Osteoblast (primary cell): Measurements from ENCODE around the gene RBM43. TPM values are rescaled to one million over a fixed set of nuclear protein-coding genes. Genes with fewer than 3 reads are reported as not detected.

Experiments used
- DNase-seq: peaks from one replicate; pipeline ENCODE4 v3.0.0; 2011; ENCODE audit warnings: low spot score, mixed read lengths; ENCODE audit not compliant: insufficient read length; ENCODE audit errors: missing footprints
- H2AFZ ChIP-seq: 2 replicates; pipeline ENCODE4 v1.6.0; 2011; ENCODE audit warnings: mild to moderate bottlenecking, low read length
- H3K27ac ChIP-seq: 2 replicates; pipeline ENCODE4 v1.5.1; 2011; ENCODE audit warnings: mild to moderate bottlenecking, low read depth, low read length, moderate library complexity
- H3K27me3 ChIP-seq: 2 replicates; pipeline ENCODE4 v1.6.0; 2012; ENCODE audit warnings: mild to moderate bottlenecking, control low read depth, inconsistent platforms, low read length, moderate library complexity; ENCODE audit not compliant: insufficient read depth
- H3K36me3 ChIP-seq: 2 replicates; pipeline ENCODE4 v1.5.1; 2011; ENCODE audit warnings: mild to moderate bottlenecking, low read length, control low read depth, moderate library complexity; ENCODE audit not compliant: insufficient read depth
- H3K4me1 ChIP-seq: 2 replicates; pipeline ENCODE4 v1.5.1; 2011; ENCODE audit warnings: mild to moderate bottlenecking, low read length, control low read depth, moderate library complexity; ENCODE audit not compliant: insufficient read depth
- H3K4me2 ChIP-seq: 2 replicates; pipeline ENCODE4 v1.6.0; 2011; ENCODE audit warnings: mild to moderate bottlenecking, low read length; ENCODE audit not compliant: insufficient read depth
- H3K4me3 ChIP-seq: fragments of 200-600 bp; sonication (generic); 3 replicates; pipeline ENCODE4 v1.5.1; 2012; ENCODE audit warnings: mild to moderate bottlenecking, low read length, inconsistent platforms; ENCODE audit not compliant: insufficient read depth
- H3K79me2 ChIP-seq: 2 replicates; pipeline ENCODE4 v1.6.0; 2012; ENCODE audit warnings: mild to moderate bottlenecking, low read length, control low read depth, inconsistent platforms; ENCODE audit not compliant: insufficient read depth
- H3K9me3 ChIP-seq: 2 replicates; pipeline ENCODE4 v1.5.1; 2011; ENCODE audit warnings: low read depth, low read length, control low read depth
- H4K20me1 ChIP-seq: 2 replicates; pipeline ENCODE4 v1.6.0; 2012; ENCODE audit warnings: mild to moderate bottlenecking, low read length, control low read depth; ENCODE audit not compliant: insufficient read depth
- total RNA-seq: library from RNA; depleted of rRNA; stranded (reverse); fragments of >200 nt; gene quantifications from 2 replicates; pipeline ENCODE4 v1.2.3, GENCODE V29; 2012
- TF ChIP-seq, protein P1 (sequence below): IDR thresholded peaks from 2 replicates; pipeline ENCODE4 v1.5.1; 2011; ENCODE audit warnings: mild to moderate bottlenecking, low read depth, low read length, moderate library complexity; ENCODE audit errors: extremely low read depth

The RBM43 gene
- total RNA-seq, 1 donor = 11.6 TPM

DNA sequence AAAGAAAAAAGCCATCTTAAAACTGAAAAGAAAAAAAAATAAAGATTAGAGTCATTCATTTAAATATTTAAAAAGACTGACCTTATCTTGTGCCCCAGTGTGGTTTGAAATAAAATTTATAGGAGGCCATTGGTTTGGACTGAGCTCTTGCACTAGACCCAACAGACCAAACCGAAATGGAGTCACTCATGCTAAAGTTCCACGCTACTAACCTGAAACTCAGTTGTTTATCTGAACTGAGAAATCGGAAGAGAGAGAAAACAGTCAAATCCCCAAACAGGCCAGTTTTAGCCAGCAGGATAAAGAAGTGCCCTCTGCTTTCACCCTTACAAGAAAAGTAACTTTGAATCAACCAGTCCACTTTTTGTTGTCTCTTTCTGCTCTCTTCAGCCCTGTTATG, 18.2 kb downstream of the RBM43 start:
- no peaks in the 10 kb centered on the region for H3K79me2 ChIP-seq
- no peaks in the 10 kb centered on the region for H3K27me3 ChIP-seq
- no peak overlapping the region for H3K4me2 ChIP-seq
- no peak overlapping the region for H3K27ac ChIP-seq
- TF ChIP-seq, protein P1, sequence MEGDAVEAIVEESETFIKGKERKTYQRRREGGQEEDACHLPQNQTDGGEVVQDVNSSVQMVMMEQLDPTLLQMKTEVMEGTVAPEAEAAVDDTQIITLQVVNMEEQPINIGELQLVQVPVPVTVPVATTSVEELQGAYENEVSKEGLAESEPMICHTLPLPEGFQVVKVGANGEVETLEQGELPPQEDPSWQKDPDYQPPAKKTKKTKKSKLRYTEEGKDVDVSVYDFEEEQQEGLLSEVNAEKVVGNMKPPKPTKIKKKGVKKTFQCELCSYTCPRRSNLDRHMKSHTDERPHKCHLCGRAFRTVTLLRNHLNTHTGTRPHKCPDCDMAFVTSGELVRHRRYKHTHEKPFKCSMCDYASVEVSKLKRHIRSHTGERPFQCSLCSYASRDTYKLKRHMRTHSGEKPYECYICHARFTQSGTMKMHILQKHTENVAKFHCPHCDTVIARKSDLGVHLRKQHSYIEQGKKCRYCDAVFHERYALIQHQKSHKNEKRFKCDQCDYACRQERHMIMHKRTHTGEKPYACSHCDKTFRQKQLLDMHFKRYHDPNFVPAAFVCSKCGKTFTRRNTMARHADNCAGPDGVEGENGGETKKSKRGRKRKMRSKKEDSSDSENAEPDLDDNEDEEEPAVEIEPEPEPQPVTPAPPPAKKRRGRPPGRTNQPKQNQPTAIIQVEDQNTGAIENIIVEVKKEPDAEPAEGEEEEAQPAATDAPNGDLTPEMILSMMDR = no peak
- H3K4me1 ChIP-seq = peaks cover 3% of the 10 kb centered on the region
- no peaks in the 10 kb centered on the region for H3K9me3 ChIP-seq
- H3K4me3 ChIP-seq = no peak overlapping the region
- DNase-seq = no peak
- no peaks in the 10 kb centered on the region for H4K20me1 ChIP-seq
- no peak overlapping the region for H2AFZ ChIP-seq
- no peaks in the 10 kb centered on the region for H3K36me3 ChIP-seq

DNA sequence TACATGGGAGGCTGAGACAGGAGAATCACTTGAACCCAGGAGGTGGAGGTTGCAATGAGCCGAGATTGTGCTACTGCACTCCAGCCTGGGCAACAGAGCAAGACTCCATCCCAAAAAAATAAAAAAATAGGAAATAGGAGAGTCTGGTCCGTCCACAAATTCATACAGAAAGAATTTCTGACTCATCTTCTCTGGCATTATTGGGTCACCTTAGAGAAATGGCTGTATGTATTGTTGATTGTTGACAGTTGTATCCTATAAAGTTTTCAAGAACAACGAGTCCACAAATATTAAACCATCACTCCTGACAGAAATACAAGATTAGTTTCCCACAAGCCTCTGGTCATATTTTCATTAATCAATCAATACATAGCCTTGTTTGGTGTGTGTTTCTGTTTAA, 20.4 kb downstream of the RBM43 start:
- no peak overlapping the region for H3K4me3 ChIP-seq
- no peaks in the 10 kb centered on the region for H3K36me3 ChIP-seq
- H4K20me1 ChIP-seq = no peaks in the 10 kb centered on the region
- H3K4me2 ChIP-seq = no peak overlapping the region
- peaks cover 8% of the 10 kb centered on the region for H3K4me1 ChIP-seq
- no peaks in the 10 kb centered on the region for H3K9me3 ChIP-seq
- no peaks in the 10 kb centered on the region for H3K27me3 ChIP-seq
- TF ChIP-seq, protein P1 = no peak
- no peak overlapping the region for H2AFZ ChIP-seq
- no peak for DNase-seq
- H3K27ac ChIP-seq = no peak overlapping the region
- H3K79me2 ChIP-seq = no peaks in the 10 kb centered on the region

DNA sequence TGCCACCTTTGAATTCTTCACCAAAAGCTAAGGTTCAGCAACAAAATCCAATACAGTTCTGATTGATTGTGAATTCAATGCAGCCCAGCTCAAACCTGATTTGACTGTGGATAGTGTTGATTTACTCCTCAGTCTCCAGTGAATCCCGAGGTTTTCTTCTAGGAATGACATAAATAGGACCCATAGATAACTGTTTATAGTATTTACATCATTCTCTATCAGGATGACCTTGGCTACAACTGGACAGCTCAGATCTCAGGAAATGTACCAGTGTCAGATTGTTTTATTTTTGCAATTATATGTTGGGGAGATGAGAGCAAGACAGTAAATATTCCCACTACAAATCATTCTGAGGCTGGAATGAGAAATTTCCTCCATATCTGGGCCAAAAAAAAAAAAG, 21.2 kb downstream of the RBM43 start:
- Histone ChIP-seq H2AFZ (no peak overlapping the region), H3K9me3 (no peaks in the 10 kb centered on the region), H3K27me3 (no peaks in the 10 kb centered on the region), H3K79me2 (no peaks in the 10 kb centered on the region), H3K4me1 (peaks cover 8% of the 10 kb centered on the region), H3K4me2 (no peak overlapping the region), H4K20me1 (no peaks in the 10 kb centered on the region), H3K4me3 (no peak overlapping the region), H3K36me3 (no peaks in the 10 kb centered on the region), H3K27ac (no peak overlapping the region)
- DNase-seq = no peak
- TF ChIP-seq, protein P1 = no peak

DNA sequence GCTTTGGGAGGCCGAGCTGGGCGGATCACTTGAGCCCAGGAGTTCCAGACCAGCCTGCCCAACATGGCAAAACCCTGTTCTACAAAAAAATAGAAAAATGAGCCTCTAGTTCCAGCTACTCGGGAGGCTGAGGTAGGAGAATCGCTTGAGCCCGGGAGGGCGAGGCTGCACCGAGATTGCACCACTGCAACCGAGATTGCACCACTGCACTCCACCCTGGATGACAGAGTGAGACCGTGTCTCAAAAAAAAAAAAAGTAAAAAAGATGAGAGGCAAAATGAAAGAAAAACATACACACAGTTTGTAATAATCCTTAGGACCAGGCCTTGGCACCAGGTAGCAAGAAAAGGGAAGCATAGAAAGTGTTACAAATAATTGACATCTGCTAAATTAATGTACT, 22.0 kb downstream of the RBM43 start:
- no peak for DNase-seq

More for the DNA sequence above, 22.0 kb downstream of the RBM43 start:
- Histone ChIP-seq H3K79me2 (no peaks in the 10 kb centered on the region), H4K20me1 (no peaks in the 10 kb centered on the region), H3K27me3 (no peaks in the 10 kb centered on the region), H3K36me3 (no peaks in the 10 kb centered on the region), H3K4me2 (no peak overlapping the region), H3K4me1 (peaks cover 8% of the 10 kb centered on the region), H3K27ac (no peak overlapping the region), H3K4me3 (no peak overlapping the region), H2AFZ (no peak overlapping the region), H3K9me3 (no peaks in the 10 kb centered on the region)
- TF ChIP-seq, protein P1 = no peak
